Measurements from ENCODE around the gene AKNA.

DNA sequence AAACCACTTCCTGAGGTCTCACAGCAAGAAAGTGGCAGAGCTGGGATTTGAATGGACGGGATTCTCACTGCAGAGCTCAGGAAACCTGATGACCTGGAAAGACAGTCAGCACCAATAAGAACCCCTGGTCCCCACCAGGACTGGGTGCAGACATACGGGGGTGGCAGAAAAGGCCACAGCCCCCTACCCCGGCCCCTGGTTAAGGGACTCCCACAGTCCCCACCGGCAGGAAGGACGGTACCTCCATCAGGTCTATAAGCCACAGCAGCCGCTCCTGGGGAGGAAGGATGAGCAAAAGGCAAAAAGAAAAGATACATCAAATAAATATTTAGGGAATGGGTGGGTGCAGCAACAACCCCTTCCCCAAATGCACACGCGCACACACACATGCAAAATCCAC, 32.0 kb upstream of the AKNA start:
- TF ChIP-seq, protein P1, sequence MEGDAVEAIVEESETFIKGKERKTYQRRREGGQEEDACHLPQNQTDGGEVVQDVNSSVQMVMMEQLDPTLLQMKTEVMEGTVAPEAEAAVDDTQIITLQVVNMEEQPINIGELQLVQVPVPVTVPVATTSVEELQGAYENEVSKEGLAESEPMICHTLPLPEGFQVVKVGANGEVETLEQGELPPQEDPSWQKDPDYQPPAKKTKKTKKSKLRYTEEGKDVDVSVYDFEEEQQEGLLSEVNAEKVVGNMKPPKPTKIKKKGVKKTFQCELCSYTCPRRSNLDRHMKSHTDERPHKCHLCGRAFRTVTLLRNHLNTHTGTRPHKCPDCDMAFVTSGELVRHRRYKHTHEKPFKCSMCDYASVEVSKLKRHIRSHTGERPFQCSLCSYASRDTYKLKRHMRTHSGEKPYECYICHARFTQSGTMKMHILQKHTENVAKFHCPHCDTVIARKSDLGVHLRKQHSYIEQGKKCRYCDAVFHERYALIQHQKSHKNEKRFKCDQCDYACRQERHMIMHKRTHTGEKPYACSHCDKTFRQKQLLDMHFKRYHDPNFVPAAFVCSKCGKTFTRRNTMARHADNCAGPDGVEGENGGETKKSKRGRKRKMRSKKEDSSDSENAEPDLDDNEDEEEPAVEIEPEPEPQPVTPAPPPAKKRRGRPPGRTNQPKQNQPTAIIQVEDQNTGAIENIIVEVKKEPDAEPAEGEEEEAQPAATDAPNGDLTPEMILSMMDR (IDR thresholded peaks at IDR 0.05) = no peak
- no peak for TF ChIP-seq POLR2AphosphoS5 (IDR thresholded peaks at IDR 0.05)
